ENCODE results near the gene SH3BGRL2. TPM values are rescaled to one million over a fixed set of nuclear protein-coding genes. Genes with fewer than 3 reads are reported as not detected.

SH3BGRL2 gene
- total and polyA plus RNA-seq, 11 donors: 2.5 to 14.1 (median 5.6) TPM

- Histone ChIP-seq H3K27ac (no peak overlapping the region), H3K27me3 (no peaks in the 10 kb centered on the region), H3K4me1 (peaks cover 0 to 26% (median 7%) of the 10 kb centered on the region in 12 donors), H3K4me3 (no peak overlapping the region), H3K9me3 (no peaks in the 10 kb centered on the region), H3K36me3 (peaks cover 0 to 4% (median 0%) of the 10 kb centered on the region in 9 donors)
- DNase-seq: no peak
- TF ChIP-seq, protein P1, sequence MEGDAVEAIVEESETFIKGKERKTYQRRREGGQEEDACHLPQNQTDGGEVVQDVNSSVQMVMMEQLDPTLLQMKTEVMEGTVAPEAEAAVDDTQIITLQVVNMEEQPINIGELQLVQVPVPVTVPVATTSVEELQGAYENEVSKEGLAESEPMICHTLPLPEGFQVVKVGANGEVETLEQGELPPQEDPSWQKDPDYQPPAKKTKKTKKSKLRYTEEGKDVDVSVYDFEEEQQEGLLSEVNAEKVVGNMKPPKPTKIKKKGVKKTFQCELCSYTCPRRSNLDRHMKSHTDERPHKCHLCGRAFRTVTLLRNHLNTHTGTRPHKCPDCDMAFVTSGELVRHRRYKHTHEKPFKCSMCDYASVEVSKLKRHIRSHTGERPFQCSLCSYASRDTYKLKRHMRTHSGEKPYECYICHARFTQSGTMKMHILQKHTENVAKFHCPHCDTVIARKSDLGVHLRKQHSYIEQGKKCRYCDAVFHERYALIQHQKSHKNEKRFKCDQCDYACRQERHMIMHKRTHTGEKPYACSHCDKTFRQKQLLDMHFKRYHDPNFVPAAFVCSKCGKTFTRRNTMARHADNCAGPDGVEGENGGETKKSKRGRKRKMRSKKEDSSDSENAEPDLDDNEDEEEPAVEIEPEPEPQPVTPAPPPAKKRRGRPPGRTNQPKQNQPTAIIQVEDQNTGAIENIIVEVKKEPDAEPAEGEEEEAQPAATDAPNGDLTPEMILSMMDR (IDR thresholded peaks at IDR 0.05): no peak
- TF ChIP-seq POLR2A (IDR thresholded peaks at IDR 0.05): no peak
- 61 to 88% (median 71%) methylated on average over 3 of the region's 3 CpGs for WGBS, 4 donors
- no peak for ATAC-seq
- intact Hi-C loops (cut with DNase I): no loop called here
These were observed 55.7 kb downstream of the SH3BGRL2 start for GRCh38 chr6:79686707-79687309.

GRCh38 chr6:79687759-79688158 is 56.6 kb downstream of the SH3BGRL2 start:
- peak in 3 of 4 donors; percentile 29 to 58 (median 57) for ATAC-seq
- DNase-seq: no peak
- TF ChIP-seq, protein P1 (IDR thresholded peaks at IDR 0.05): no peak
- no peak for TF ChIP-seq POLR2A (IDR thresholded peaks at IDR 0.05)
- peaks cover 0 to 4% (median 0%) of the 10 kb centered on the region in 9 donors for H3K36me3 ChIP-seq
- H3K9me3 ChIP-seq: no peaks in the 10 kb centered on the region
- intact Hi-C loops (cut with DNase I): no loop called here
- H3K27me3 ChIP-seq: no peaks in the 10 kb centered on the region
- peaks cover 0 to 26% (median 7%) of the 10 kb centered on the region in 12 donors for H3K4me1 ChIP-seq
- WGBS, 4 donors: 37 to 46% (median 43%) methylated on average over 1 of the region's 1 CpG
- no peak overlapping the region for H3K4me3 ChIP-seq
- H3K27ac ChIP-seq: no peak overlapping the region

DNA sequence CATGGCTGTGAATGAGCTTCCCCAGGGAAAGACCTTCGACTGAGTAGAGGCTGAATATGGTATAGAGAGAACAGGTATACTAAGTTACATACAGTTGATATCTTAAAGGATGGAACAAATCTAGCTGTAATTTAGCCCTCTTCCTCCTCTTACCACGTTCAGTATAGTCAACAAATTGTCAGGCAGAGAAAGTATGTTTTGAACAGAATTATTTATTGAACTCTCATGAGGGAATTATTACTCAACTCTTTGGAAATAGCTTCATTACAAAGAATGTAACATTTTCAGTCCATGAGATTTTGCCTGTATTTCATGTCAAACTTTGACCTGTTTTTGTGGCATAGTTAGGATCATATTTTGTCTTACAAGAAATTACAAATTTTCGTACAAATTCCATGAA is 63.0 kb downstream of the SH3BGRL2 start:
- 69 to 80% (median 76%) methylated on average over 3 of the region's 3 CpGs for WGBS, 4 donors
- ATAC-seq (no peak), DNase-seq (no peak)
- intact Hi-C loops (cut with DNase I): no loop called here
- Histone ChIP-seq H3K4me3 (no peak overlapping the region), H3K36me3 (peaks cover 0 to 4% (median 0%) of the 10 kb centered on the region in 9 donors), H3K27ac (no peak overlapping the region), H3K9me3 (no peaks in the 10 kb centered on the region), H3K4me1 (peaks cover 0 to 5% (median 0%) of the 10 kb centered on the region in 12 donors), H3K27me3 (no peaks in the 10 kb centered on the region)
- TF ChIP-seq POLR2A (IDR thresholded peaks at IDR 0.05): no peak
- TF ChIP-seq, protein P1 (IDR thresholded peaks at IDR 0.05): no peak

- intact Hi-C loops (cut with DNase I): no loop called here
- TF ChIP-seq POLR2A (IDR thresholded peaks at IDR 0.05): no peak
- TF ChIP-seq, protein P1 (IDR thresholded peaks at IDR 0.05): no peak
These were observed 63.7 kb downstream of the SH3BGRL2 start for GRCh38 chr6:79694623-79695343.

More at GRCh38 chr6:79694623-79695343, 63.7 kb downstream of the SH3BGRL2 start:
- Histone ChIP-seq H3K9me3 (no peaks in the 10 kb centered on the region), H3K36me3 (peaks cover 0 to 8% (median 0%) of the 10 kb centered on the region in 9 donors), H3K27me3 (no peaks in the 10 kb centered on the region), H3K4me1 (peaks cover 0 to 5% (median 0%) of the 10 kb centered on the region in 12 donors), H3K27ac (no peak overlapping the region), H3K4me3 (no peak overlapping the region)
- WGBS, 4 donors: 90 to 93% (median 92%) methylated on average over 6 of the region's 6 CpGs
- DNase-seq (no peak), ATAC-seq (no peak)

Measured in heart left ventricle (tissue), 16 donors.